SK-N-SH (cell line): ENCODE results near the gene FAM229A. TPM values are rescaled to one million over a fixed set of nuclear protein-coding genes. Genes with fewer than 3 reads are reported as not detected.
A peak's percentile ranks its signal among the peaks of the same experiment; 100 is the strongest.

Source experiments
- CTCF ChIA-PET: fragments of 300-600, 350-600 bp; formaldehyde crosslinking; extraction: SDS; loops from one replicate; lab custom pipeline; 2021; lab: Yijun Ruan, JAX
- POLR2A ChIA-PET: fragments of 350-600 bp; sonication (Branson Sonifier 250); formaldehyde crosslinking; extraction: SDS; loops from one replicate; lab custom pipeline; 2020; ENCODE audit warnings: antibody characterized with exemption, inconsistent platforms; lab: Yijun Ruan, JAX
- DNase-seq: peaks from one replicate; pipeline ENCODE4 v3.0.0; 2012
- H2AFZ ChIP-seq: fragments of 200-600 bp; sonication (generic); 2 replicates; pipeline ENCODE4 v1.8.1; 2016; ENCODE audit warnings: antibody characterized with exemption, mild to moderate bottlenecking, low read depth
- H3F3A ChIP-seq: fragments of 200-600 bp; sonication (generic); replicated peaks from 2 replicates; pipeline ENCODE3; 2016; ENCODE audit warnings: antibody characterized with exemption, mild to moderate bottlenecking; ENCODE audit not compliant: insufficient read depth
- H3K27ac ChIP-seq, 2 experiments: fragments of 200-500 bp in 1 of 2; fragments of 200-600 bp in 1 of 2; sonication (Bioruptor generic) in 1 of 2; sonication (generic), shearing (Covaris generic) in 1 of 2; 2 replicates each; pipeline versions ENCODE4 v1.5.1 to v1.6.1; 2014 to 2016; ENCODE audit warnings: low read depth in 2 of 2, inconsistent platforms in 1 of 2, low read length in 1 of 2, mild to moderate bottlenecking in 1 of 2, mixed read lengths in 1 of 2
- H3K27me3 ChIP-seq: fragments of 200-600 bp; sonication (generic), shearing (Covaris generic); 2 replicates; pipeline ENCODE4 v1.6.1; 2016; ENCODE audit warnings: mixed run types; ENCODE audit not compliant: insufficient read depth
- H3K36me3 ChIP-seq, 2 experiments: fragments of 200-500 bp in 1 of 2; fragments of 200-600 bp in 1 of 2; sonication (Bioruptor generic) in 1 of 2; sonication (generic) in 1 of 2; replicated peaks in 1 of 2; 2 replicates each; pipeline versions ENCODE3 to v1.5.1; 2014 to 2016; ENCODE audit warnings: low read length in 1 of 2, mild to moderate bottlenecking in 1 of 2; ENCODE audit not compliant: insufficient read depth in 2 of 2, control insufficient read depth in 1 of 2
- H3K4me1 ChIP-seq, 2 experiments: fragments of 200-500 bp in 1 of 2; fragments of 200-600 bp in 1 of 2; sonication (Bioruptor generic) in 1 of 2; sonication (generic), shearing (Covaris generic) in 1 of 2; 2 replicates each; pipeline versions ENCODE4 v1.5.1 to v1.6.1; 2014 to 2016; ENCODE audit warnings: low read depth in 1 of 2, low read length in 1 of 2, mixed run types in 1 of 2; ENCODE audit not compliant: insufficient read depth in 2 of 2, control insufficient read depth in 1 of 2
- H3K4me2 ChIP-seq: fragments of 200-600 bp; sonication (generic), shearing (Covaris generic); 2 replicates; pipeline ENCODE4 v1.6.1; 2017; ENCODE audit warnings: mixed run types
- H3K4me3 ChIP-seq, 2 experiments: fragments of 200-500 bp in 1 of 2; fragments of 200-600 bp in 1 of 2; sonication (Bioruptor generic) in 1 of 2; sonication (generic), shearing (Covaris generic) in 1 of 2; 2 replicates each; pipeline versions ENCODE4 v1.5.1 to v1.8.1; 2014 to 2016; ENCODE audit warnings: low read depth in 2 of 2, inconsistent platforms in 1 of 2, low read length in 1 of 2, mild to moderate bottlenecking in 1 of 2, mixed read lengths in 1 of 2, moderate library complexity in 1 of 2
- H3K79me2 ChIP-seq: fragments of 200-600 bp; sonication (generic); 2 replicates; pipeline ENCODE4 v1.8.1; 2017; ENCODE audit warnings: mild to moderate bottlenecking; ENCODE audit not compliant: insufficient read depth
- H3K9ac ChIP-seq: fragments of 200-600 bp; sonication (generic); 2 replicates; pipeline ENCODE4 v1.6.1; 2017; ENCODE audit warnings: mixed run types
- H3K9me2 ChIP-seq: fragments of 200-600 bp; sonication (generic); 2 replicates; pipeline ENCODE4 v1.6.1; 2017; ENCODE audit warnings: mixed run types
- H3K9me3 ChIP-seq: fragments of 200-600 bp; sonication (generic); 2 replicates; pipeline ENCODE4 v1.6.1; 2017; ENCODE audit warnings: mixed run types, mild to moderate bottlenecking, moderate library complexity
- H4K20me1 ChIP-seq: fragments of 200-600 bp; sonication (generic); 2 replicates; pipeline ENCODE4 v1.6.1; 2017; ENCODE audit warnings: mild to moderate bottlenecking, mixed run types; ENCODE audit not compliant: insufficient read depth
- GATA2 ChIP-seq: sonication (generic); formaldehyde crosslinking; IDR thresholded peaks from 2 replicates; pipeline ENCODE4 v1.5.0; 2020; ENCODE audit warnings: mild to moderate bottlenecking, missing genetic modification reagents
- MEF2A ChIP-seq: IDR thresholded peaks from 2 replicates; pipeline ENCODE4 v1.4.0; 2012; ENCODE audit warnings: low read depth, borderline replicate concordance
- MXI1 ChIP-seq: IDR thresholded peaks from 2 replicates; pipeline ENCODE4 v1.6.1; 2012; ENCODE audit warnings: mild to moderate bottlenecking, low read depth, low read length, improper control_type of control experiment
- NRF1 ChIP-seq: IDR thresholded peaks from 2 replicates; pipeline ENCODE4 v1.6.1; 2012; ENCODE audit warnings: low read depth, mild to moderate bottlenecking, low read length
- POLR2AphosphoS5 ChIP-seq: IDR thresholded peaks from 2 replicates; pipeline ENCODE4 v1.6.1; 2012; ENCODE audit warnings: low read depth, low read length
- RAD21 ChIP-seq: IDR thresholded peaks from 2 replicates; pipeline ENCODE4 v1.6.1; 2012; ENCODE audit warnings: mild to moderate bottlenecking, low read length
- RCOR1 ChIP-seq: fragments of 150-350 bp; IDR thresholded peaks from 2 replicates; pipeline ENCODE4 v1.6.1; 2017; ENCODE audit warnings: antibody characterized with exemption, low read length
- RXRA ChIP-seq: IDR thresholded peaks from 2 replicates; pipeline ENCODE4 v1.4.0; 2012; ENCODE audit warnings: low read depth, mild to moderate bottlenecking, borderline replicate concordance
- SIN3A ChIP-seq: IDR thresholded peaks from 2 replicates; pipeline ENCODE4 v1.6.1; 2012; ENCODE audit warnings: low read depth, mild to moderate bottlenecking, low read length, moderate library complexity, borderline replicate concordance
- TAF1 ChIP-seq: IDR thresholded peaks from 2 replicates; pipeline ENCODE4 v1.6.1; 2012; ENCODE audit warnings: low read depth, mild to moderate bottlenecking, low read length, moderate library complexity, borderline replicate concordance
- TCF12 ChIP-seq: IDR thresholded peaks from 2 replicates; pipeline ENCODE4 v1.4.0; 2012
- YY1 ChIP-seq: IDR thresholded peaks from 2 replicates; pipeline ENCODE4 v1.4.0; 2012; ENCODE audit warnings: low read depth, mild to moderate bottlenecking
- WGBS: methylation state at CpG from one replicate; pipeline ENCODE4 v1.1.6; 2017; ENCODE audit warnings: low lambda C conversion rate; 5-methylcytosine and 5-hydroxymethylcytosine counted together
- polyA plus RNA-seq, 3 experiments: library from polyadenylated mRNA; depleted of rRNA; stranded (reverse); fragments of >200 nt; gene quantifications; 2 replicates each; pipeline ENCODE4 v1.2.3, GENCODE V29; 2012
- TF ChIP-seq, protein P1 (sequence below): IDR thresholded peaks from 2 replicates; pipeline ENCODE4; 2012
- TF ChIP-seq, protein P2 (sequence below): IDR thresholded peaks from 2 replicates; pipeline ENCODE4 v1.4.0; 2012; ENCODE audit warnings: low read depth, borderline replicate concordance
- TF ChIP-seq, protein P3 (sequence below): IDR thresholded peaks from 2 replicates; pipeline ENCODE4 v1.6.1; 2012; ENCODE audit warnings: mild to moderate bottlenecking, low read depth, low read length, moderate library complexity
- TF ChIP-seq, protein P4 (sequence below): fragments of 200-600 bp; sonication (generic); IDR thresholded peaks from 2 replicates; pipeline ENCODE4 v1.6.1; 2017; ENCODE audit warnings: antibody characterized with exemption, mild to moderate bottlenecking, moderate library complexity
- TF ChIP-seq, protein P5 (sequence below): fragments of 150-350 bp; IDR thresholded peaks from 2 replicates; pipeline ENCODE4 v1.6.1; 2017; ENCODE audit warnings: antibody characterized with exemption, low read length, low read depth, borderline replicate concordance
- TF ChIP-seq, protein P6 (sequence below): IDR thresholded peaks from 2 replicates; pipeline ENCODE4 v1.4.0; 2012; ENCODE audit warnings: low read depth
- TF ChIP-seq, protein P7 (sequence below): fragments of 150-350 bp; IDR thresholded peaks from 2 replicates; pipeline ENCODE4 v1.6.1; 2016; ENCODE audit warnings: mild to moderate bottlenecking, low read depth, low read length

FAM229A gene
- polyA plus RNA-seq, 1 of the 3 experiments (the other 2 are of a cell fraction): 8.0 TPM

DNA sequence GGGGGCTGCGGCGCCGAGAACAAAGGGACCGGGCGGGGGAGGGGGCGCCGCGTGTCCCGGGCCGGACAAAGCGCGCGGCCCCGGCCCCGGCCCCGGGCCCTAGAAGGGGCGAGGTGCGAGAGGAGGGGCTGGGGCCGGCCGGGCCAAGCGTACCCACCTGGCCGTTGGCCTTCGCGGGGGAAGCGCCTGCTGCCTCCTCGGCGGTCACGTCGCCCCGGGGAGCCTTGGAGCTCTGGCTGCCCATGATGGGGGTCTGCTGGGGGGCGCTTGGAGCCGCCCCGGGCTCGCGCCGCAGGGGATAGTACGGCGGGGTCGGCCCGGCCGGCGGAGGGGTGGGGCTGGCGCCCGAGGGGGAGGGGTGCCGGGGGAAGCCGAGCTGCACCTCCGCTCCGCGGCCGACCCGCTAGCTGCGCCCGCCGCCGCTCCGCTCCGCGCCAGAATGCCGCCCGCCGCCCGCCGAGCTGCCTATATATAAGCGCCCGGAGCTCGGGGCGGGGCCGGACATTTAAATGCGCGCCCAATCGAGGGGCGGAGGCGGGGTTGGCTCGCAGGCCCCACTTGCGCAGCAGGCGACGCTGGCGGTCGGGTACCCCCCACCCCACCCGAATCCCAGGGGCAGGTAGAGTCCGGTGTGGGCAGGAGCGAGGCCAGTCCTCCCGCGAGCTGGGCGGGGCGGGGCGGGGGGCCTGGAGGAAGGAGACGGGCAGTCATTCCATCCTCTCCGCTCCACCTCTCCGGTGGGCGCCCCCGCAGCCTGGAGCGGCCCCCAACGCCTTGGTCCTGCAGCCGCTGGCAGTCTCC lies 26.3 kb downstream of the FAM229A start, which contains the start of gene MARCKSL1 (continued):
- TF ChIP-seq RXRA (no peak), RCOR1 (no peak), TAF1 (peak; percentile 98), RAD21 (no peak), MEF2A (no peak), NRF1 (peak; percentile 66), MXI1 (peak; percentile 45; the same call in 1 of the 2 replicates), GATA2 (CRISPR knock-in tag) (no peak)
- TF ChIP-seq, protein P1, sequence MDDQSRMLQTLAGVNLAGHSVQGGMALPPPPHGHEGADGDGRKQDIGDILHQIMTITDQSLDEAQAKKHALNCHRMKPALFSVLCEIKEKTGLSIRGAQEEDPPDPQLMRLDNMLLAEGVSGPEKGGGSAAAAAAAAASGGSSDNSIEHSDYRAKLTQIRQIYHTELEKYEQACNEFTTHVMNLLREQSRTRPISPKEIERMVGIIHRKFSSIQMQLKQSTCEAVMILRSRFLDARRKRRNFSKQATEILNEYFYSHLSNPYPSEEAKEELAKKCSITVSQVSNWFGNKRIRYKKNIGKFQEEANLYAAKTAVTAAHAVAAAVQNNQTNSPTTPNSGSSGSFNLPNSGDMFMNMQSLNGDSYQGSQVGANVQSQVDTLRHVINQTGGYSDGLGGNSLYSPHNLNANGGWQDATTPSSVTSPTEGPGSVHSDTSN: no peak; the same call in 1 of the 2 replicates
- TF ChIP-seq, protein P2, sequence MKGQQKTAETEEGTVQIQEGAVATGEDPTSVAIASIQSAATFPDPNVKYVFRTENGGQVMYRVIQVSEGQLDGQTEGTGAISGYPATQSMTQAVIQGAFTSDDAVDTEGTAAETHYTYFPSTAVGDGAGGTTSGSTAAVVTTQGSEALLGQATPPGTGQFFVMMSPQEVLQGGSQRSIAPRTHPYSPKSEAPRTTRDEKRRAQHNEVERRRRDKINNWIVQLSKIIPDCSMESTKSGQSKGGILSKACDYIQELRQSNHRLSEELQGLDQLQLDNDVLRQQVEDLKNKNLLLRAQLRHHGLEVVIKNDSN: no peak
- TF ChIP-seq, protein P3, sequence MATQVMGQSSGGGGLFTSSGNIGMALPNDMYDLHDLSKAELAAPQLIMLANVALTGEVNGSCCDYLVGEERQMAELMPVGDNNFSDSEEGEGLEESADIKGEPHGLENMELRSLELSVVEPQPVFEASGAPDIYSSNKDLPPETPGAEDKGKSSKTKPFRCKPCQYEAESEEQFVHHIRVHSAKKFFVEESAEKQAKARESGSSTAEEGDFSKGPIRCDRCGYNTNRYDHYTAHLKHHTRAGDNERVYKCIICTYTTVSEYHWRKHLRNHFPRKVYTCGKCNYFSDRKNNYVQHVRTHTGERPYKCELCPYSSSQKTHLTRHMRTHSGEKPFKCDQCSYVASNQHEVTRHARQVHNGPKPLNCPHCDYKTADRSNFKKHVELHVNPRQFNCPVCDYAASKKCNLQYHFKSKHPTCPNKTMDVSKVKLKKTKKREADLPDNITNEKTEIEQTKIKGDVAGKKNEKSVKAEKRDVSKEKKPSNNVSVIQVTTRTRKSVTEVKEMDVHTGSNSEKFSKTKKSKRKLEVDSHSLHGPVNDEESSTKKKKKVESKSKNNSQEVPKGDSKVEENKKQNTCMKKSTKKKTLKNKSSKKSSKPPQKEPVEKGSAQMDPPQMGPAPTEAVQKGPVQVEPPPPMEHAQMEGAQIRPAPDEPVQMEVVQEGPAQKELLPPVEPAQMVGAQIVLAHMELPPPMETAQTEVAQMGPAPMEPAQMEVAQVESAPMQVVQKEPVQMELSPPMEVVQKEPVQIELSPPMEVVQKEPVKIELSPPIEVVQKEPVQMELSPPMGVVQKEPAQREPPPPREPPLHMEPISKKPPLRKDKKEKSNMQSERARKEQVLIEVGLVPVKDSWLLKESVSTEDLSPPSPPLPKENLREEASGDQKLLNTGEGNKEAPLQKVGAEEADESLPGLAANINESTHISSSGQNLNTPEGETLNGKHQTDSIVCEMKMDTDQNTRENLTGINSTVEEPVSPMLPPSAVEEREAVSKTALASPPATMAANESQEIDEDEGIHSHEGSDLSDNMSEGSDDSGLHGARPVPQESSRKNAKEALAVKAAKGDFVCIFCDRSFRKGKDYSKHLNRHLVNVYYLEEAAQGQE: peak; percentile 75
- TF ChIP-seq, protein P4, sequence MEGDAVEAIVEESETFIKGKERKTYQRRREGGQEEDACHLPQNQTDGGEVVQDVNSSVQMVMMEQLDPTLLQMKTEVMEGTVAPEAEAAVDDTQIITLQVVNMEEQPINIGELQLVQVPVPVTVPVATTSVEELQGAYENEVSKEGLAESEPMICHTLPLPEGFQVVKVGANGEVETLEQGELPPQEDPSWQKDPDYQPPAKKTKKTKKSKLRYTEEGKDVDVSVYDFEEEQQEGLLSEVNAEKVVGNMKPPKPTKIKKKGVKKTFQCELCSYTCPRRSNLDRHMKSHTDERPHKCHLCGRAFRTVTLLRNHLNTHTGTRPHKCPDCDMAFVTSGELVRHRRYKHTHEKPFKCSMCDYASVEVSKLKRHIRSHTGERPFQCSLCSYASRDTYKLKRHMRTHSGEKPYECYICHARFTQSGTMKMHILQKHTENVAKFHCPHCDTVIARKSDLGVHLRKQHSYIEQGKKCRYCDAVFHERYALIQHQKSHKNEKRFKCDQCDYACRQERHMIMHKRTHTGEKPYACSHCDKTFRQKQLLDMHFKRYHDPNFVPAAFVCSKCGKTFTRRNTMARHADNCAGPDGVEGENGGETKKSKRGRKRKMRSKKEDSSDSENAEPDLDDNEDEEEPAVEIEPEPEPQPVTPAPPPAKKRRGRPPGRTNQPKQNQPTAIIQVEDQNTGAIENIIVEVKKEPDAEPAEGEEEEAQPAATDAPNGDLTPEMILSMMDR: no peak

DNA sequence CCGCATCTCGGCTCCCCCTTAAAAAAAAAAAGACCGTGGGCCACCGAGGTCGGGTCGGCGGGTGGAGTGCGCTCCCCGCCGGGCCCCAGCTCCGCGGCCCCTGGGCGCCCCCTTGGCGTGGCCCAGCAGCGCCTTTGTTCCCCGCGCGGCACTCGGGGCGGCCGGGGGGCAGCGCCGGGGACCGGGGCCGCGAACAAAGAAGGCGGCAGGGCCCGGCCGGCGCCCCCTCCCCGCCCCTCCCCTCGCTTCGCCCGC lies 26.8 kb downstream of the FAM229A start:
- H3K4me3 ChIP-seq: peak overlapping the region; percentile 84 to 92
- H3K27me3 ChIP-seq: no peaks in the 10 kb centered on the region
- H3K9ac ChIP-seq: peak overlapping the region; percentile 96
- peaks cover 31% of the 10 kb centered on the region for H4K20me1 ChIP-seq
- H3K4me1 ChIP-seq: peaks cover 8 to 31% of the 10 kb centered on the region in 2 experiments; a peak in 3 of 4 replicates
- ChIA-PET POLR2A (interaction anchor here (0.5 to 2.1 kb wide), 14 partner anchors 9 to 156 kb away, joined by 3 to 24 read pairs (median 4); partner anchors contain the start of genes BSDC1, HDAC1 and TXLNA), CTCF (interaction anchor here (1.0 to 3.7 kb wide), 6 partner anchors 10 to 377 kb away, joined by 3 to 24 read pairs (median 4); no protein-coding TSS in a partner anchor)
- H2AFZ ChIP-seq: no peak overlapping the region
- no peak for DNase-seq
- peaks cover 44% of the 10 kb centered on the region for H3K79me2 ChIP-seq
- peak overlapping the region; percentile 36 to 81; a peak in 3 of 4 replicates for H3K27ac ChIP-seq
- peaks cover 14 to 38% of the 10 kb centered on the region in 2 experiments for H3K36me3 ChIP-seq
- peak overlapping the region; percentile 98 for H3K4me2 ChIP-seq
- 0% methylated on average over 10 of the region's 34 CpGs for WGBS
- peaks cover 21% of the 10 kb centered on the region for H3F3A ChIP-seq
- no peaks in the 10 kb centered on the region for H3K9me2 ChIP-seq
- H3K9me3 ChIP-seq: no peaks in the 10 kb centered on the region
- no peak for TF ChIP-seq SIN3A
- TF ChIP-seq RXRA: no peak
- TF ChIP-seq, protein P5, sequence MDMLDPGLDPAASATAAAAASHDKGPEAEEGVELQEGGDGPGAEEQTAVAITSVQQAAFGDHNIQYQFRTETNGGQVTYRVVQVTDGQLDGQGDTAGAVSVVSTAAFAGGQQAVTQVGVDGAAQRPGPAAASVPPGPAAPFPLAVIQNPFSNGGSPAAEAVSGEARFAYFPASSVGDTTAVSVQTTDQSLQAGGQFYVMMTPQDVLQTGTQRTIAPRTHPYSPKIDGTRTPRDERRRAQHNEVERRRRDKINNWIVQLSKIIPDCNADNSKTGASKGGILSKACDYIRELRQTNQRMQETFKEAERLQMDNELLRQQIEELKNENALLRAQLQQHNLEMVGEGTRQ: no peak
- no peak for TF ChIP-seq YY1
- no peak for TF ChIP-seq MEF2A
- TF ChIP-seq, protein P6, sequence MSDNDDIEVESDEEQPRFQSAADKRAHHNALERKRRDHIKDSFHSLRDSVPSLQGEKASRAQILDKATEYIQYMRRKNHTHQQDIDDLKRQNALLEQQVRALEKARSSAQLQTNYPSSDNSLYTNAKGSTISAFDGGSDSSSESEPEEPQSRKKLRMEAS: no peak
- TF ChIP-seq, protein P1: no peak
- TF ChIP-seq RAD21: no peak
- TF ChIP-seq TCF12: no peak
- no peak for TF ChIP-seq POLR2AphosphoS5
- TF ChIP-seq, protein P7, sequence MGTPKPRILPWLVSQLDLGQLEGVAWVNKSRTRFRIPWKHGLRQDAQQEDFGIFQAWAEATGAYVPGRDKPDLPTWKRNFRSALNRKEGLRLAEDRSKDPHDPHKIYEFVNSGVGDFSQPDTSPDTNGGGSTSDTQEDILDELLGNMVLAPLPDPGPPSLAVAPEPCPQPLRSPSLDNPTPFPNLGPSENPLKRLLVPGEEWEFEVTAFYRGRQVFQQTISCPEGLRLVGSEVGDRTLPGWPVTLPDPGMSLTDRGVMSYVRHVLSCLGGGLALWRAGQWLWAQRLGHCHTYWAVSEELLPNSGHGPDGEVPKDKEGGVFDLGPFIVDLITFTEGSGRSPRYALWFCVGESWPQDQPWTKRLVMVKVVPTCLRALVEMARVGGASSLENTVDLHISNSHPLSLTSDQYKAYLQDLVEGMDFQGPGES: no peak
